Measurements from ENCODE around the gene CCDC57. TPM values are rescaled to one million over a fixed set of nuclear protein-coding genes. Genes with fewer than 3 reads are reported as not detected.
A peak's percentile ranks its signal among the peaks of the same experiment; 100 is the strongest.

The CCDC57 gene
- total and polyA plus RNA-seq, 2 of the 8 experiments (the other 6 are each of a cell fraction or from before 2014, with no cell fraction given), result 8.4 to 12.9 TPM

- TF ChIP-seq, protein P1, sequence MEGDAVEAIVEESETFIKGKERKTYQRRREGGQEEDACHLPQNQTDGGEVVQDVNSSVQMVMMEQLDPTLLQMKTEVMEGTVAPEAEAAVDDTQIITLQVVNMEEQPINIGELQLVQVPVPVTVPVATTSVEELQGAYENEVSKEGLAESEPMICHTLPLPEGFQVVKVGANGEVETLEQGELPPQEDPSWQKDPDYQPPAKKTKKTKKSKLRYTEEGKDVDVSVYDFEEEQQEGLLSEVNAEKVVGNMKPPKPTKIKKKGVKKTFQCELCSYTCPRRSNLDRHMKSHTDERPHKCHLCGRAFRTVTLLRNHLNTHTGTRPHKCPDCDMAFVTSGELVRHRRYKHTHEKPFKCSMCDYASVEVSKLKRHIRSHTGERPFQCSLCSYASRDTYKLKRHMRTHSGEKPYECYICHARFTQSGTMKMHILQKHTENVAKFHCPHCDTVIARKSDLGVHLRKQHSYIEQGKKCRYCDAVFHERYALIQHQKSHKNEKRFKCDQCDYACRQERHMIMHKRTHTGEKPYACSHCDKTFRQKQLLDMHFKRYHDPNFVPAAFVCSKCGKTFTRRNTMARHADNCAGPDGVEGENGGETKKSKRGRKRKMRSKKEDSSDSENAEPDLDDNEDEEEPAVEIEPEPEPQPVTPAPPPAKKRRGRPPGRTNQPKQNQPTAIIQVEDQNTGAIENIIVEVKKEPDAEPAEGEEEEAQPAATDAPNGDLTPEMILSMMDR (IDR thresholded peaks at IDR 0.05; ENCODE audit: control extremely low read depth in 1 of 3, insufficient read depth in 1 of 3, low read depth in 1 of 3, low read length in 3 of 3), result peak; percentile 95 to 99 (median 99)
- no peak for TF ChIP-seq RBBP5 (IDR thresholded peaks at IDR 0.05; ENCODE audit: borderline replicate concordance, low read depth, low read length)
- TF ChIP-seq JUND (IDR thresholded peaks at IDR 0.05; ENCODE audit: low read length), result 0 out of 2 replicates have a peak, but pooled peaks have one; percentile 31
- TF ChIP-seq YY1 (IDR thresholded peaks at IDR 0.05; ENCODE audit: low read depth, low read length), result 0 out of 2 replicates have a peak, but pooled peaks have one; percentile 17
- TF ChIP-seq RAD21 (IDR thresholded peaks at IDR 0.05 in 1 of 2, conservative IDR thresholded peaks at IDR 0.05 in 1 of 2; ENCODE audit: low read depth in 2 of 2, low read length in 2 of 2), result peak; percentile 98 to 100
- 0 out of 2 replicates have a peak, but pooled peaks have one; percentile 50 for TF ChIP-seq CHD2 (IDR thresholded peaks at IDR 0.05; ENCODE audit: low read length)
- no peak for TF ChIP-seq KDM4A (IDR thresholded peaks at IDR 0.05; ENCODE audit: low read depth, low read length, severe bottlenecking)
Measured at GRCh38 chr17:82153745-82154375, 58.8 kb downstream of the CCDC57 start (continued).
